ENCODE data around the gene ITGAD.

The ITGAD gene

DNA sequence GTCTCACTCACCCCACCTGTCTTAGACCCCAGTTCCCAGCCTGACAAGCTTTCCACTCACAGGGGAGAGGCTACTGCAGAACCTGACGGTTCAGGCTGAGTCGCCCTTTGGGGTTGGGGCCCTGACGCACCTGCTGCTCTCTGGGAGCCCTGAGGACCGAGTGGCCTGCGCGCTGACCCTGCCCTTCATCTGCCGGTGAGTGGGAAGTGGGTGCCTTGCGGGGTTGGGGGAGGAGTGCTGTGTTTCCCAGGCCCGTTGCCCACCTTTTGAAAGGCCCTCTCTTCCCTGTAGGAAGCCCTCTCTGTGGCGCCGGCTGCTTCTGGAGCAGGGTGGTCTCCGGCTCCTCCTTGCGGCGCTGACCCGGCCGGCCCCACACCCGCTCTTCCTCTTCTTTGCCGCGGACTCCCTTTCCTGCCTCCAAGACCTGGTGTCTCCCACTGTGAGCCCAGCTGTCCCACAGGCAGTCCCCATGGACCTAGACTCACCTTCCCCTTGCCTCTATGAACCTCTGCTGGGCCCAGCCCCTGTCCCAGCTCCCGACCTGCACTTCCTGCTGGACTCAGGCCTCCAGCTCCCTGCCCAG lies 72.7 kb downstream of the ITGAD start:
- TF ChIP-seq FOXM1 (IDR thresholded peaks at IDR 0.05; ENCODE audit: borderline replicate concordance, low read depth) (no peak), CEBPB (IDR thresholded peaks at IDR 0.05) (no peak), NFIC (IDR thresholded peaks at IDR 0.05) (no peak), RAD21 (IDR thresholded peaks at IDR 0.05; ENCODE audit: low read depth) (no peak), YY1 (IDR thresholded peaks at IDR 0.05; ENCODE audit: low read depth) (no peak), TCF12 (IDR thresholded peaks at IDR 0.05; ENCODE audit: low read depth) (no peak), EGR1 (IDR thresholded peaks at IDR 0.05) (no peak), ZBTB7A (IDR thresholded peaks at IDR 0.05; ENCODE audit: low read depth) (no peak), EP300 (IDR thresholded peaks at IDR 0.05; ENCODE audit: borderline replicate concordance) (no peak), TEAD4 (IDR thresholded peaks at IDR 0.05) (no peak), TAF1 (IDR thresholded peaks at IDR 0.05; ENCODE audit: low read depth) (no peak), CREB1 (IDR thresholded peaks at IDR 0.05; ENCODE audit: low read depth) (no peak)
- TF ChIP-seq, protein P1, sequence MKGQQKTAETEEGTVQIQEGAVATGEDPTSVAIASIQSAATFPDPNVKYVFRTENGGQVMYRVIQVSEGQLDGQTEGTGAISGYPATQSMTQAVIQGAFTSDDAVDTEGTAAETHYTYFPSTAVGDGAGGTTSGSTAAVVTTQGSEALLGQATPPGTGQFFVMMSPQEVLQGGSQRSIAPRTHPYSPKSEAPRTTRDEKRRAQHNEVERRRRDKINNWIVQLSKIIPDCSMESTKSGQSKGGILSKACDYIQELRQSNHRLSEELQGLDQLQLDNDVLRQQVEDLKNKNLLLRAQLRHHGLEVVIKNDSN (IDR thresholded peaks at IDR 0.05) = no peak
- TF ChIP-seq, protein P2, sequence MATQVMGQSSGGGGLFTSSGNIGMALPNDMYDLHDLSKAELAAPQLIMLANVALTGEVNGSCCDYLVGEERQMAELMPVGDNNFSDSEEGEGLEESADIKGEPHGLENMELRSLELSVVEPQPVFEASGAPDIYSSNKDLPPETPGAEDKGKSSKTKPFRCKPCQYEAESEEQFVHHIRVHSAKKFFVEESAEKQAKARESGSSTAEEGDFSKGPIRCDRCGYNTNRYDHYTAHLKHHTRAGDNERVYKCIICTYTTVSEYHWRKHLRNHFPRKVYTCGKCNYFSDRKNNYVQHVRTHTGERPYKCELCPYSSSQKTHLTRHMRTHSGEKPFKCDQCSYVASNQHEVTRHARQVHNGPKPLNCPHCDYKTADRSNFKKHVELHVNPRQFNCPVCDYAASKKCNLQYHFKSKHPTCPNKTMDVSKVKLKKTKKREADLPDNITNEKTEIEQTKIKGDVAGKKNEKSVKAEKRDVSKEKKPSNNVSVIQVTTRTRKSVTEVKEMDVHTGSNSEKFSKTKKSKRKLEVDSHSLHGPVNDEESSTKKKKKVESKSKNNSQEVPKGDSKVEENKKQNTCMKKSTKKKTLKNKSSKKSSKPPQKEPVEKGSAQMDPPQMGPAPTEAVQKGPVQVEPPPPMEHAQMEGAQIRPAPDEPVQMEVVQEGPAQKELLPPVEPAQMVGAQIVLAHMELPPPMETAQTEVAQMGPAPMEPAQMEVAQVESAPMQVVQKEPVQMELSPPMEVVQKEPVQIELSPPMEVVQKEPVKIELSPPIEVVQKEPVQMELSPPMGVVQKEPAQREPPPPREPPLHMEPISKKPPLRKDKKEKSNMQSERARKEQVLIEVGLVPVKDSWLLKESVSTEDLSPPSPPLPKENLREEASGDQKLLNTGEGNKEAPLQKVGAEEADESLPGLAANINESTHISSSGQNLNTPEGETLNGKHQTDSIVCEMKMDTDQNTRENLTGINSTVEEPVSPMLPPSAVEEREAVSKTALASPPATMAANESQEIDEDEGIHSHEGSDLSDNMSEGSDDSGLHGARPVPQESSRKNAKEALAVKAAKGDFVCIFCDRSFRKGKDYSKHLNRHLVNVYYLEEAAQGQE (IDR thresholded peaks at IDR 0.05; ENCODE audit: low read depth) = no peak
- TF ChIP-seq, protein P3, sequence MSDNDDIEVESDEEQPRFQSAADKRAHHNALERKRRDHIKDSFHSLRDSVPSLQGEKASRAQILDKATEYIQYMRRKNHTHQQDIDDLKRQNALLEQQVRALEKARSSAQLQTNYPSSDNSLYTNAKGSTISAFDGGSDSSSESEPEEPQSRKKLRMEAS (IDR thresholded peaks at IDR 0.05) = no peak

DNA sequence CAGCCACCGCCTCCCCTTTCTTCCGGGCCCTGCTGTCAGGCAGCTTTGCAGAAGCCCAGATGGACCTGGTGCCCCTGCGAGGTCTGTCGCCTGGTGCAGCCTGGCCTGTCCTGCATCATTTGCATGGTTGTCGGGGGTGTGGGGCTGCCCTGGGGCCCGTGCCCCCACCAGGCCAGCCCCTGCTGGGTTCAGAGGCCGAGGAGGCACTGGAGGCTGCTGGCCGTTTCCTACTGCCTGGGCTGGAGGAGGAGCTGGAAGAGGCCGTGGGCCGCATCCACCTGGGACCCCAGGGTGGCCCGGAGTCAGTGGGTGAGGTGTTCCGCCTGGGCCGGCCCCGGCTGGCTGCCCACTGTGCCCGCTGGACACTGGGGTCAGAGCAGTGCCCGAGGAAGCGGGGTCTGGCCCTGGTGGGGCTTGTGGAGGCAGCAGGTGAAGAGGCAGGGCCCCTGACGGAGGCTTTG lies 73.3 kb downstream of the ITGAD start:
- no peak for TF ChIP-seq EP300 (IDR thresholded peaks at IDR 0.05; ENCODE audit: borderline replicate concordance)
- no peak for TF ChIP-seq CEBPB (IDR thresholded peaks at IDR 0.05)
- TF ChIP-seq TCF12 (IDR thresholded peaks at IDR 0.05; ENCODE audit: low read depth) = no peak
- no peak for TF ChIP-seq ZBTB7A (IDR thresholded peaks at IDR 0.05; ENCODE audit: low read depth)
- no peak for TF ChIP-seq FOXM1 (IDR thresholded peaks at IDR 0.05; ENCODE audit: borderline replicate concordance, low read depth)
- no peak for TF ChIP-seq TAF1 (IDR thresholded peaks at IDR 0.05; ENCODE audit: low read depth)
- TF ChIP-seq CREB1 (IDR thresholded peaks at IDR 0.05; ENCODE audit: low read depth) = no peak
- TF ChIP-seq YY1 (IDR thresholded peaks at IDR 0.05; ENCODE audit: low read depth) = no peak
- TF ChIP-seq, protein P2 (IDR thresholded peaks at IDR 0.05; ENCODE audit: low read depth) = no peak
- TF ChIP-seq TEAD4 (IDR thresholded peaks at IDR 0.05) = no peak
- TF ChIP-seq RAD21 (IDR thresholded peaks at IDR 0.05; ENCODE audit: low read depth) = no peak
- TF ChIP-seq, protein P3 (IDR thresholded peaks at IDR 0.05) = no peak
- TF ChIP-seq EGR1 (IDR thresholded peaks at IDR 0.05) = no peak
- TF ChIP-seq, protein P1 (IDR thresholded peaks at IDR 0.05) = no peak
- TF ChIP-seq NFIC (IDR thresholded peaks at IDR 0.05) = no peak

DNA sequence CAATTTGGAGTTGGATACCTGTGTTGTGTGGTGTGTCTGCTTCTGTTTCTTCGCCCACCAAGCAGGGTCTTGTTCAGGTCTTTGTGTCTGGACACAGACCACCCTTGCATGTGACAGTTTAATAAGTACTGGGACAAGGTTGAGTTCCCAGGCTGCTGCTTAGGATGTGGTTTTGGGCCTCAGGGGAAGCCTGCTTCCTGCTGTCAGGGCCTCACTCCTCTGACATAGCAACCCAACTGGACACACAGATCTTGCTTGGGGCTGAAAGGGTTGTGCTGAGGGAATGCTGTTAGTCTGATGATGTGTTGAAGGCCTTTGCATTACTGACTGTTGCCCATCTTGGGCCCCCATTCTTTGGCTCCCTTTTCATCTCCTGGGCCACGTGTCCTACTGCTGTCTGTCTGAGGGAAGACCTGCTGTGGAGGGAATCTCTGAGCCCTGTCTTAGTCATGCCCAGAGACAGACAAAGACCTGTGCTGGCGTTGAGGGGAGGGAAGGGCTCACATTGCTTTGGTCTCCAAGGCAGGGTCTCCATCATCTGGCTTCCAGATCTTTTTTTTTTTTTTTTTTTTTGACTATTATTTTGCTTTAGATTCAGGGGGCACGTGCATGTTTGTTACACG lies 74.1 kb downstream of the ITGAD start:
- TF ChIP-seq, protein P2 (IDR thresholded peaks at IDR 0.05; ENCODE audit: low read depth) = no peak
- TF ChIP-seq ZBTB7A (IDR thresholded peaks at IDR 0.05; ENCODE audit: low read depth) (no peak), CREB1 (IDR thresholded peaks at IDR 0.05; ENCODE audit: low read depth) (no peak), CEBPB (IDR thresholded peaks at IDR 0.05) (no peak), TCF12 (IDR thresholded peaks at IDR 0.05; ENCODE audit: low read depth) (no peak), FOXM1 (IDR thresholded peaks at IDR 0.05; ENCODE audit: borderline replicate concordance, low read depth) (no peak)
- TF ChIP-seq, protein P3 (IDR thresholded peaks at IDR 0.05) = no peak

DNA sequence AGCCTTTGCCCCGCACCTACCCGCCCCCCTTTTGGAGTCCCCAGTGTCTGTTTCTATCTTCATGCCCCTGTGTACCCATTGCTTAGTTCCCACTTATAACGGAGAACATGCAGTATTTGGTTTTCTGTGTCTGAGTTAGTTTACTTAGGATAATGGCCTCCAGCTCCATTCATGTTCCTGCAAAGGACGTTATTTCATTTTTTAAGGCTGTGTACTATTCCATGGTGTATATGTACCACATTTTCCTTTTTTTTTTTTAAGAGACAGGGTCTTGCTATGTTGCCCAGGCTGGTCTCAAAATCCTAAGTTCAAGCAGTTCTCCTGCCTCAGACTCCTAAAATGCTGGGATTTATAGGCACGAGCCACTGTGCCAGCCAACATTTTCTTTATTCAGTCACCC lies 74.7 kb downstream of the ITGAD start:
- TF ChIP-seq, protein P1 (IDR thresholded peaks at IDR 0.05) = no peak
- no peak for TF ChIP-seq EP300 (IDR thresholded peaks at IDR 0.05; ENCODE audit: borderline replicate concordance)
- TF ChIP-seq TAF1 (IDR thresholded peaks at IDR 0.05; ENCODE audit: low read depth) = no peak
- TF ChIP-seq FOXM1 (IDR thresholded peaks at IDR 0.05; ENCODE audit: borderline replicate concordance, low read depth) = no peak
- TF ChIP-seq CREB1 (IDR thresholded peaks at IDR 0.05; ENCODE audit: low read depth) = no peak
- TF ChIP-seq TEAD4 (IDR thresholded peaks at IDR 0.05) = no peak
- TF ChIP-seq, protein P2 (IDR thresholded peaks at IDR 0.05; ENCODE audit: low read depth) = no peak
- no peak for TF ChIP-seq YY1 (IDR thresholded peaks at IDR 0.05; ENCODE audit: low read depth)
- no peak for TF ChIP-seq NFIC (IDR thresholded peaks at IDR 0.05)
- no peak for TF ChIP-seq EGR1 (IDR thresholded peaks at IDR 0.05)
- TF ChIP-seq TCF12 (IDR thresholded peaks at IDR 0.05; ENCODE audit: low read depth) = no peak
- TF ChIP-seq ZBTB7A (IDR thresholded peaks at IDR 0.05; ENCODE audit: low read depth) = no peak
- TF ChIP-seq CEBPB (IDR thresholded peaks at IDR 0.05) = no peak
- no peak for TF ChIP-seq RAD21 (IDR thresholded peaks at IDR 0.05; ENCODE audit: low read depth)
- TF ChIP-seq, protein P3 (IDR thresholded peaks at IDR 0.05) = no peak

All from Ishikawa (cell line).